ENCODE measurements around the gene BMPER.

The BMPER gene

GRCh38 chr7:34086064-34086463 is 180.7 kb downstream of the BMPER start:
- no peak overlapping the region for H3K9ac ChIP-seq (ENCODE audit: insufficient read length)
- H3K27ac ChIP-seq = no peak overlapping the region
- H3K36me3 ChIP-seq (ENCODE audit: insufficient read depth, low read length) = no peaks in the 10 kb centered on the region
- no peaks in the 10 kb centered on the region for H3K9me3 ChIP-seq (ENCODE audit: low read depth, low read length)
- DNase-seq (ENCODE audit: low read depth, low spot score) = no peak
- no peak for TF ChIP-seq EZH2 (IDR thresholded peaks at IDR 0.05)
- TF ChIP-seq POLR2AphosphoS5 (IDR thresholded peaks at IDR 0.05; ENCODE audit: borderline replicate concordance, low read depth, low read length) = no peak
- TF ChIP-seq FOXP2 (optimal IDR thresholded peaks at IDR 0.05; ENCODE audit: control extremely low read depth, extremely low read length, insufficient read depth) = no peak
- H3K4me3 ChIP-seq = no peak overlapping the region

DNA sequence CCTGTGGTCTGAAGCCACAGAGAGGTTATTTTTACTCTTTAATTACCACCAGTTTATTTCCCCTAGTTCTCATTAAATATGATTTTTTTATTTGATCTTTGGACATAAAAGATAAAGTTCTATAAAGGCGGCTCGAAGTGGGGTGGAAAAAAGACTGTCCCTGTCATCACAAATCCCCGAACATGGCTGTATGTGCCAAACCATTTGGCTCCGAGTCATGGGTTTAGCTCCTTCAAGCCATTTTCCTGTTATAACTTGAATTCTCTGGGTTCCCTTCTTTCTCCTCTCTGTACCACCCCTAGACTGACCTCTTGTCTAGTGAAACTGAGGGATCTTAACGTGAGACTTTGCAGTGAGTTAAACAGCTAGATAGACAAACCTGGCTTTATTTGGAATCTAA is 181.6 kb downstream of the BMPER start:
- Histone ChIP-seq H3K4me3 (no peak overlapping the region), H3K36me3 (ENCODE audit: insufficient read depth, low read length) (no peaks in the 10 kb centered on the region), H3K9me3 (ENCODE audit: low read depth, low read length) (no peaks in the 10 kb centered on the region), H3K27ac (no peak overlapping the region), H3K9ac (ENCODE audit: insufficient read length) (no peak overlapping the region)
- TF ChIP-seq FOXP2 (optimal IDR thresholded peaks at IDR 0.05; ENCODE audit: control extremely low read depth, extremely low read length, insufficient read depth) = no peak
- no peak for TF ChIP-seq POLR2AphosphoS5 (IDR thresholded peaks at IDR 0.05; ENCODE audit: borderline replicate concordance, low read depth, low read length)
- TF ChIP-seq EZH2 (IDR thresholded peaks at IDR 0.05) = no peak
- DNase-seq (ENCODE audit: low read depth, low spot score) = no peak

DNA sequence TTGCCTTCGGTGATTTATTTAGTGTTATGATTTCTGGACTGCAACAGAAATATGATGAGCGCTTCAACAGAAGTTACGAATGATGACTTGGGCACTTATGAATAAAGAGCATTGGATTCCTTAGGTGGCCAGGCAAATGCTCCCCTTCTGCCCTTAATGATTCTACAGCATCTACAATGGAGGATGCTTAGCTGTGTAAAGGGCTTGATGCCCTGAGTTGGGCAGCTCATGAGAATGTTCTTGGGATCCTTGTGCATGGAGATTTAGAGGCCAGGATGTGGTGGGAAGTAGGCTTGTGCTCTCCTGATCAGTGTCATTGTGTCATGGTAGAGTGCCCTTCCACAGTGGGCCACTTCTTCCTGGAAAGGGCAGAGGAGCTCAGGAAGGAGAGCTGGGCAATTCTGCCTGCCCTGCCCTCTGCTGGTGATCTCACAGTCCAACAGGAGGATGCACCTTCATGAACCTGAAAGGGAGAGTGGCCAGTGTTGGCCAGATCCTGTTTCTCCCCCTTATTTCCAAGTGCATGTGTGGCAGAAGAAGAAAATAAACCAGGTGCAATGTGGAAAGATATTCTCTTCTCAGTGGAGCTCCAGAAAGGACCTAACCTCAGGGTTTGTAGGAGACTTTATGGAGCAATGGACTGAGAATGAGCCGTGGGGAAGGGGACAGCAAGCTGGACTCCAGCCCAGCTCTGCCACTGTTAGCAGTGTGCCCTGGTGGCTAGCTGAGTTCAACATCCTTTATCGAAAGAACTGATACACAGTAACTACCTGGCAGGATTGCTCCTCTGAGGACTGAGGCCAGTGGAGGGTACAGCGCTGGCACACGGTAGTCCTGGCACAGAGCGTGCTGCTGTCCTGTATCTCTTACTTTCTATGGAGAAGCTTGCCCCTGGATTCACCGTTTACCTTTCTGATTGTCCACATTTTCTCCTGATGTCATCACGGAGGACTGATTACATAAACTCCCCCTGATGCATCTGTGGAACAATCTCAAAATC is 182.9 kb downstream of the BMPER start:
- Histone ChIP-seq H3K4me3 (no peak overlapping the region), H3K27ac (no peak overlapping the region), H3K9ac (ENCODE audit: insufficient read length) (no peak overlapping the region), H3K9me3 (ENCODE audit: low read depth, low read length) (no peaks in the 10 kb centered on the region), H3K36me3 (ENCODE audit: insufficient read depth, low read length) (no peaks in the 10 kb centered on the region)
- TF ChIP-seq EZH2 (IDR thresholded peaks at IDR 0.05) (no peak), FOXP2 (optimal IDR thresholded peaks at IDR 0.05; ENCODE audit: control extremely low read depth, extremely low read length, insufficient read depth) (no peak), POLR2AphosphoS5 (IDR thresholded peaks at IDR 0.05; ENCODE audit: borderline replicate concordance, low read depth, low read length) (no peak)
- DNase-seq (ENCODE audit: low read depth, low spot score) = no peak

GRCh38 chr7:34090816-34091215 is 185.5 kb downstream of the BMPER start:
- H3K4me3 ChIP-seq = no peak overlapping the region
- DNase-seq (ENCODE audit: low read depth, low spot score) = no peak
- no peak overlapping the region for H3K9ac ChIP-seq (ENCODE audit: insufficient read length)
- no peak for TF ChIP-seq EZH2 (IDR thresholded peaks at IDR 0.05)
- no peak for TF ChIP-seq FOXP2 (optimal IDR thresholded peaks at IDR 0.05; ENCODE audit: control extremely low read depth, extremely low read length, insufficient read depth)
- TF ChIP-seq POLR2AphosphoS5 (IDR thresholded peaks at IDR 0.05; ENCODE audit: borderline replicate concordance, low read depth, low read length) = no peak
- H3K27ac ChIP-seq = no peak overlapping the region
- no peaks in the 10 kb centered on the region for H3K36me3 ChIP-seq (ENCODE audit: insufficient read depth, low read length)
- H3K9me3 ChIP-seq (ENCODE audit: low read depth, low read length) = no peaks in the 10 kb centered on the region

DNA sequence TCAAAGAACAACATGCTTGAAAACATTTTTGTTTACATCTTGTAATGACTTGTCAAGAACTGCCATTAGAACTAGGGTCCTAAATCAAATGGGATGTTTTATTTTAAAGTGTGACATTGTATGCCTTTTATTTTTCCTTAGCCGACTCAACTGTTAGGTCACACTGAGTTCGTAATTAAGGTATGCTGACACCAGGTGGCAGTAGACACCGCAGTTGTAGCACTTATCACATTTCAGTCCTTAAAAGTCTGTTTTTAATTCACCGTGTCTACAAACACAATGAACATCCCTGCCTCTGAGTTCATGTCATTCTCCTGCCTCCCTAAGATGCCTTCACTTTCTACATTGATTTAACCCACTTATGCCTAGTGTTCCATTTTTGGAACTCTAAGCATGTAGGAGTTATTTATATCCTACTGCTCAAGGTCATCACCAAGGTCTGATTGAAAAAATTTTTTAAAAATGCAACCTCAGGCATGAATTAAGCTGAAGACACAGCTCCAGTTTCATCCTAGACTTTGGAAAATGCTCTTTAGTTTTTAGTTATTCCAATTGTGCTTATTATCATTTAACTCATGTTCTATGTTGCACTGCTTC is 186.1 kb downstream of the BMPER start:
- H3K9ac ChIP-seq (ENCODE audit: insufficient read length) = no peak overlapping the region

DNA sequence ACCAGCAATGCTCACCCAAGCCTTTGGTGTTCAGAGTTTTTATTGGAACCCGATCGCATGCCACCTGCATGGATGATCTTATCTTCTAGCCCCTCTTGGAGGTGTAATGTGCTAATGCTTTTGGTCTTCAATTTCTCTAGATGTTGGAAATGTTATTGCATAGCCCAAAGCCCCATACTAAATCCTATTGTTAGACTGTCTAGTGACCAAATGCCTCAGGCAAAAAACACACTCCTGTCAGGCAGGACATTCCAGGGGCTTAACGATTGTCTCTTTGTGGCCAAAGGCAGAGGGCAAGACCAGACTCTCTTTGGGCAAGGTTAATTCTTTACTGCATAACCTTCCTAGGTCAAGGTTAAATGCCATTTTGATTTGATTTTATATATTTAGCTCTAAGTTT is 187.9 kb downstream of the BMPER start:
- DNase-seq (ENCODE audit: low read depth, low spot score) = no peak
- Histone ChIP-seq H3K9ac (ENCODE audit: insufficient read length) (no peak overlapping the region), H3K9me3 (ENCODE audit: low read depth, low read length) (no peaks in the 10 kb centered on the region), H3K27ac (no peak overlapping the region), H3K4me3 (no peak overlapping the region), H3K36me3 (ENCODE audit: insufficient read depth, low read length) (no peaks in the 10 kb centered on the region)
- TF ChIP-seq FOXP2 (optimal IDR thresholded peaks at IDR 0.05; ENCODE audit: control extremely low read depth, extremely low read length, insufficient read depth) (no peak), EZH2 (IDR thresholded peaks at IDR 0.05) (no peak), POLR2AphosphoS5 (IDR thresholded peaks at IDR 0.05; ENCODE audit: borderline replicate concordance, low read depth, low read length) (no peak)

More for the DNA sequence above, 186.1 kb downstream of the BMPER start:
- peak; percentile 47 for DNase-seq (ENCODE audit: low read depth, low spot score)
- Histone ChIP-seq H3K4me3 (no peak overlapping the region), H3K27ac (no peak overlapping the region), H3K36me3 (ENCODE audit: insufficient read depth, low read length) (no peaks in the 10 kb centered on the region), H3K9me3 (ENCODE audit: low read depth, low read length) (no peaks in the 10 kb centered on the region)
- TF ChIP-seq FOXP2 (optimal IDR thresholded peaks at IDR 0.05; ENCODE audit: control extremely low read depth, extremely low read length, insufficient read depth) = no peak

DNA sequence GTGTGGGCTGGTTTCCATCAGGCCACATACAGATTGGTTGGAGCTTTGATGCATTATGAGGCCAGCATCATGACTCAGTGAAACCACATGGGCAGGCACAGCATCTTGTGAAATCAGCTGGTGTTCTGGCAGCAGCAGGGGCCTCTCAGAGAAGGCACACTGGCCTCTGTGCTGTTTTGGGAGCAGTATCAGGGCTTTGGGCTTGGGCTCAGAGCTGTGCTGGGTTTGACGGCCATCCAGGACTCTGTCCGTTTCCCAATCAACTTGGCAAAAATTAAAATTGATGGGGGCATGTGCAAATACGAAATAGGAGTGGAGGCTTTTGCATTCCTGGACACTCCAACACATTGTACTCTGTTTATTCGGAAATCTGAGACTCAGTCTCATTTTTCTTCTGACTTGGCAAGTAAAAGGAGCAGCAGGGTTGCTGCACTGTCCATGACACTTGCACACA is 190.9 kb downstream of the BMPER start:
- DNase-seq (ENCODE audit: low read depth, low spot score) = no peak
- no peak overlapping the region for H3K9ac ChIP-seq (ENCODE audit: insufficient read length)
- TF ChIP-seq POLR2AphosphoS5 (IDR thresholded peaks at IDR 0.05; ENCODE audit: borderline replicate concordance, low read depth, low read length) (no peak), FOXP2 (optimal IDR thresholded peaks at IDR 0.05; ENCODE audit: control extremely low read depth, extremely low read length, insufficient read depth) (no peak), EZH2 (IDR thresholded peaks at IDR 0.05) (no peak)
- H3K9me3 ChIP-seq (ENCODE audit: low read depth, low read length) = no peaks in the 10 kb centered on the region
- no peak overlapping the region for H3K27ac ChIP-seq
- H3K4me3 ChIP-seq = no peak overlapping the region
- no peaks in the 10 kb centered on the region for H3K36me3 ChIP-seq (ENCODE audit: insufficient read depth, low read length)

DNA sequence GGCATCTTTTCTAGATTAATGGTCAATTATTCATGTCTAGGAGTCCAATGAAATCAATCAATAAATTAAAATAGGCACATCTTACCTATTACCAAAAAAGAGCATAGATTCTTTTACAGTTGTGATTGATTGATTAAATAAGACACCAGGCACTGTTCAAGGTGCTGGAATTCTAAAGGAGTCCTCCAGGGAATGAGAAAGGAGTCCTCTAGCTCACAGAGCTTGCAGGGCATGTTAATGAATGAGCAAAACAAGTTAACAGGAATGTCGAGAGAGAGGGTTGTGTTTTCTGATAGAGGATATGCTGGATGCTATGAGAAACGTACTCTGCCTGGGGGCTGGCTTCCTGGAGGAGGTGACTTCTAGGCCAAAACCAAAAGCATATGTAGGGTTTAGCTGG is 191.4 kb downstream of the BMPER start:
- TF ChIP-seq POLR2AphosphoS5 (IDR thresholded peaks at IDR 0.05; ENCODE audit: borderline replicate concordance, low read depth, low read length) (no peak), FOXP2 (optimal IDR thresholded peaks at IDR 0.05; ENCODE audit: control extremely low read depth, extremely low read length, insufficient read depth) (no peak), EZH2 (IDR thresholded peaks at IDR 0.05) (no peak)
- no peak for DNase-seq (ENCODE audit: low read depth, low spot score)
- H3K9ac ChIP-seq (ENCODE audit: insufficient read length) = no peak overlapping the region
- no peaks in the 10 kb centered on the region for H3K9me3 ChIP-seq (ENCODE audit: low read depth, low read length)
- H3K36me3 ChIP-seq (ENCODE audit: insufficient read depth, low read length) = no peaks in the 10 kb centered on the region
- H3K27ac ChIP-seq = no peak overlapping the region
- no peak overlapping the region for H3K4me3 ChIP-seq

All from SK-N-MC (cell line).